Activated naive CD8-positive, alpha-beta T cell treated with anti-CD3 and anti-CD28 coated beads, Interleukin-2, amount 50 U/mL, for 16 hours (primary cell): ENCODE measurements around the gene RPL22.

ENCODE experiments used
- DNase-seq: peaks from one replicate; pipeline ENCODE4 v3.0.0-alpha.2; 2020; ENCODE audit warnings: low read depth, low spot score

RPL22 gene

DNA sequence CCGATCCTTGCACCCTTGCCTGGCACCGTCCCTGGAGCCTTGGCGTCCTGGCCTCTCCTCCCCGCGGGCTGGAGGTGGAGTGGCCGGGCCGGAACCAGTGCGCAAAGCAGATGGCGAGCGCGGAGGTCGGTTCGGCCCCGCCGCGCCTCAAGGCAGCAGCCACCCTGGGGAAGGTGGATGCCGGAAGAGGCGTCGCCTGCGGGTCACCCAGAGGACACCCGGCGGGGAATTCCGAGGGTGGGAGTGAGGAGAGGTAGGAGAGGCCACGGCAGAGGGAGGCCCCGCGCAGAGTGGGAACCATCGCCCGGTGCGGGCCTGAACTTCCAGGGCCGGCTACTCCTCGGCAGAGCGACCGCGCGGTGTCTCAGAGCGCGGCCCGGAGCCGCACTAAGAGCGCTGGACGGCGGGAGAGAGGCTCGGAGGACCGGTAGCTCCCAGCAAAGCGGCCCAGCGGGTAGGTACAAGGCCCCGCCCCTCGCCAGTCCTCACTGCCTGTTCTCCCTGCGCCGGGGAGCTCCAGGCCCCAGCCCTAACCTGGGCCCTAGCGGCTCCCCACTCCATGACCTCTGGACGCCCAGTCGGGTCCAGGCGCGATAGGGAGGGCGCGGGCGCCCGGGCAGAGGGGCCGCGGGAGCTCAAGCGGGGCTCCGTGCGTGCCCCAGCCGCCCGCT, 6.6 kb upstream of the RPL22 start, which contains the start of gene RNF207:
Gene RNF207 (plus strand): TSS at position 271 of the 671 bp plus-strand sequence. CDS start 417 bp downstream, outside the sequence.
- no peak for DNase-seq

DNA sequence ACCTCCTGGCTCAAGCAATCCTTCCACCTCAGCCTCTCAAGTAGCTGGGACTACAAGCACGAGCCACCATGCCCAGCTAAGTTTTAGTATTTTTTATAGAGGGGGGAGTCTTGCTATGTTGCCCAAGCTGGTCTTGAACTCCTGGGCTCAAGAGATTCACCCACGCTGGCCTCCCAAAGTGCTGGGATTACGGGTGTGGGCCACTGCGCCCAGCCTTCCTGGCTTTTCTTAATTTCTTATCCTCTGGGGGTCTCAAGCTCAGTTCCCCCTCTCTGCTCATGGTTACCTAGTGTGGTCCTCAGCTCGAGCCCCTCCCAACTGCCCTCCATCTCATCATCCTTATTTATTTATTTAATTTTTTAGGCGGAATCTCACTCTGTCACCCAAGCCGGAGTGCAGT, 2.9 kb upstream of the RPL22 start:
- DNase-seq: no peak

DNA sequence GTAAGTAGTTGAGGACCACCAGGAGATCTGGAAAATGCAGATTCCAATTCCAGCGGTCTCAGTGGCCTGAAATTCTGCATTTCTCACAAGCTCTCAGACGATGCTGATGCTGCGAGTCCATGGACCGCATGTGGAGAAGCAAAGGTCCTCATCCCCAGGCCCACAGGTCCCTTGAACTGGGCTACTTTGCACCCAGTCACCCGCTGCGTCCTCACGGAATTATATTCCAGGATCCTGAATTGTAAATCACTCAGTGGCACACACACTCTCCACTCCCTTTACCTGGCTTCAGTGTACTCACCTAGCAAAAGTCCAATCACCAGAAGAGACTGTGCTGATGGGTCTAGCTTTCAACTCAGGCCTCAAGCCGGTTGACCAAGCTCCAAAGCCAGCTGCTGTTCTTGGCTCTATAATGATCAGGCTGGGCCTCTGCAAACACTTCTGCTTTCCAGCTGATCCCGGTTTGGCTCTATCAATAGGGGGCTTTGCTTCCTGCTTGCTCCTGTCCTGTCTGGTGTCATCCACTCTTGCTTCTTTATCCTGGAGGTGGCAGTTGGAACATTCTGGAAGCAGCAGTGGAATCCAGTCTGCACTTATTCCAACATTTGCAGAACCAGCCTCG, 904 bp upstream of the RPL22 start:
- no peak for DNase-seq

DNA sequence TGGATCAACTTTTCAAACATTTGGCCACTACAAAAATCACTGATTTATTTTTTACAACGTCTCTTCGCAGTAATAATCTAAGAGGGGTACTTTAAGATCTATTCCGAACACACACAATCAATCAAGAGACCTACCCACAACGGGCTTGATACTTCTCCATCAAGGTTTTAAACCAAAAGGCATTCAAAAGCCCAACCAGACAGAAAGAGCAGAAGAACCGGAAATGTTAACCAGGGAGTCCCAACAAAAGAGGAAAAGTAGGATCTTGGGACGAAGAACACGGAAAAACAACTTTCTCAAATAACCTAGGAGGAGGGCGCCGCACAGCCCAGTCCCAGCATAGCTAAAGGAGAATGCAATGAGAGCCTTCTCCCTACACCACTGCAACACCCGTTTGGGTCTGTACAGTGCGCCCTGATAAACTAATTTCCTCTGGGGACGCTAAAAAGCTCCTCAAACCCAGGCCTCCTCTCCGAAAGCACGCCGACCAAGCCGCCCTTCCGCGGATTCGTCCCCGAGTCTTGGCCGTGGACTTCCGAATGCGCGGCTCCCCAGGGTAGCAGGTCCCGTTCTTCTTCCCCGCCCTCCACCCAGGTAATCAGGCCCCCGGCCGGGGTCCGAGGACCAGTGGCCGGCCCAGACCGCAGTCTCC, 623 bp downstream of the RPL22 start:
- no peak for DNase-seq

DNA sequence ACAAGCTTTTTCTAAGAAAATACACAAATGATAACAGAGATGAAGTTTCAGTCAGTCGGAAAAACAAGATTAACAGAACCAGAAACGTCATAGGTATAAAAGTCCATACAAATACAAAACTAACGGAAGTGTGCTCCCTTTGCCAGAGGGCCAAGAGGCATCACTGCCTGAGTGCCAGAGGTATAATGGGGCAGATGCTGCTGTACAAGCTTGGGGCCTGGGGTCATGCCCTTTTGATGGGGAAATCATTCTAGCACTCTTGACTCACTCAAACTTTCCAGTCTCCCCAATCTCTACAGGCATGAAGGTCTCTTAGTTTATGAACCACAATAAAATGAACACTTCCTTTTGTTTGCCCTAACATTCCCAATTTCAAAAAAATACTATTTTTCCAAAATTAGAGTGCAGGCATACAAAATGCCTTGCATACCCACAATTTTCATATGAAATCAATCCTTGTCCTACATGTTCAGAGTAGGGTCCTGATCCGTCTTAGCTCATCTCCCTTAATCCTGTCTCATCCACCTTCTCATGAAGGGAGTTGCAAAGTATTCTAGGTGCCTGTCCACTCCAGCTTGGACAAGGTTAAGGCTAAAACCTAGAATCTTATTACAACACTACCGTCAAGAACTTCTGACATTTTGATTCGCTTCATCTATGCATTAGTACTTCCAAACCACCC, 1.5 kb downstream of the RPL22 start:
- DNase-seq: no peak

DNA sequence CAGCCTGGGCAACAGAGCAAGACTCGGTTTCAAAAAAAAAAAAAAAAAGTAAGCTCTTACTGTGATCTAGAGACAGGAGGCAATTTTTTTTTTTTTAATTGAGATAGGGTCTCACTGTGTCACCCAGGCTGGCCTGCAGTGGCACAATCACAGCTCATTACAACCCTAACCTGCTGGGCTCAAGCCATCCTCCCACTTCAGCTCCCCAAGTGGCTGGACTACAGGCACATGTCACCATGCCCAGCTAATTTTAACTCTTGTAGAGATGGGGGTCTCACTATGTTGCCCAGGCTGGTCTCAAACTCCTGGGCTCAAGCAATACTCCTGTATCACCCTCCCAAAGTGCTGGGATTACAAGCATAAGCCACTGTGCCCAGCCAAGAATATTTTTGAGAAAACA, 7.4 kb downstream of the RPL22 start:
- no peak for DNase-seq

DNA sequence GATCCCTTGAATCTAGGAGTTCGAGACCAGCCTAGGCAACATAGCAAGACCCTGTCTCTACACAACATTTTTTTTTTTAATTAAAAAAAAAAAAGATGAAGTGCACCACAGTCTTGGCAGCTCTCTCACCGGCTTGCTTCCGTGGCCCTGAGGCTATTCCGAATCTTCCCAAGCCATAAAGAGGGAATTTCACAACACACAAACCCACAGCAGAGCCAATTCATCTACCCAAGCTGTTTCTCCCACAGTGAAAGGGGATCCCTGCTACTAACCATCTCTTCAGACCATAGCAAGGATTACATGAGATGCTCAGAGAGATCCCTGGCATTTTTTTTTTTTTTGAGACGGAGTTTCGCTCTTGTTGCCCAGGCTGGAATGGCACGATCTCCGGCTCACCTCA, 10.9 kb downstream of the RPL22 start:
- no peak for DNase-seq

DNA sequence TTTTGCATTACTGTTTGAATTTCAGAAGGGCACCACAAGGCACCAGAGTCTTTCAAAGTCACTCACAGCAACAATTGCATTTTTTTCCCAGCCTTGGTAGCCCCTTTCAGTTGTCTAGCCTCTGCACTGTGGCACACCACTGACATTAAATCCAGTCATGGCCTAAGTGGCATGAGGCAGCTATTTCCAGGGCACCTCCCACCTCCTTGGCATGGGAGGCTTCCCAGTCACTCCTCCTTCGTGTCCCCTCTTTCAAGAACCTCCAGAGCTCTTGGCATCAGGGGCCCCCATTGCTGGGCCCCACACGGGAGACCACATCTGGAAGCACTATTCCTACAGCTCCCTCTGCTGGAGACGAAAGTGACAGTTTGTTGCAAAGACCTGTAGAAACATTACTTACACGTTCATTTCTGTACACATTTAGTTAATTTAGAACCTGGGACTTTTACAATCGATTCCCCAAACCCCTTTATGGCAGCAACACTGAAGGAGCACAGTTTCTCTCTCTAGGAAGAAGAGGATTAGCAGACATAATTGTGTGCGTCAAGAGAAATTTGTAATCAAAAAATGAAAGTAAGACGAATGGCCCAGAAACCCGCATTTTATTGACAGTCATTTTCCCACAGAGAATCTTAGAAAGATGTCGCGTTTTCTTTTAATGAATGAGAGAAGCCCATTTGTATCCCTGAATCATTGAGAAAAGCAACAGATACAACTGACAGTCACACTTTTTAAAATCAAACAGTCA, 13.6 kb downstream of the RPL22 start:
- no peak for DNase-seq

DNA sequence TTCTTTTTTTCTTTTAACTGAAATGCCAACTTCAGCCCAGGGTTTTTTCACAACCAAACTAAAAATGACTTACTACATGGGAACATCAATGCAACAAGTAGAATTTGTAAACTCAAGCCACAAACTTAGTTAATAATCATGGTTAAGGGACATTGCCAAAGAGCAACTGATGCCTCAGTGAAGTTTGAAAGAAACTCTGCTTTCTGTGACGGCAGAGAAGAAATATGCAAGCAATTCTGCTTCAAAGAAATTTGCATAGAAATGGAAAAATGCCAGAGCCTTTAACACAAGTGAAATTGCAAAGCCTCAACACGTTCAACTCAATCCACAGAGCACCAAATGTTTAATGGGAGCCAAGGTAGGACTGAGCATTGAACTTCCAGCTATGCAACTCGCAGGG, 14.2 kb downstream of the RPL22 start:
- DNase-seq: no peak

DNA sequence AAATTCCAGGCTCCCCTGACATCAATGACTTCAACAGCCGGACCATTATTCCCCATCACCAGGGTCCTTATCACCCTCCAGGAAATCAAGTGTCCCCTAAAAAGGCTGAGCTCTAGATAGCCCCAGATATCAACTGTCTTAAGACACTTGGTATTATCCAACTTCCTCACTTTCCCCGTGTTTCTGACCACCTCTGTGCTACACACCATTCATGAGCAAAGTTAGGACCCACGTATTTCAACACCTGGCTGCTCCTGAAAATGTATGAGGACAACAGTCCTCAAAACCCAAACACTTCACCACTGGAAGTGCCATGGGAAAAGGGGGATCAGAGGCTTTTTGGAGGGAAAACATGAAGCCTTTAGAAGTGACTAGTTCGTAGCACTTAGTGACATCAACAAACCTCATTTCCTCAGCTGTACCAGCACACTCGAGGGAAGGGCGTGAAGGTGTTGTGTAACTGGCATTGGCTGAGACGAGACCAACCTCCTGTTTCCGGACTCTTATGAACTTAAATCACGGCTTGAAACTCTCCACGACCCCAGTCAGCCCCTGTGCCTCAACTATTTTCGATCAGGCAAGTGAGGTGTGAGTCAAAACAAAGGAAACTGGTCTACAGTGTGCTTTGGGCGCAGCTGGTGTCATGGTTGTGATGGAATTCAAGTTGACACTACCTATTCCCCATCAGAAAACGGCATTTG, 15.2 kb downstream of the RPL22 start:
- DNase-seq: no peak

DNA sequence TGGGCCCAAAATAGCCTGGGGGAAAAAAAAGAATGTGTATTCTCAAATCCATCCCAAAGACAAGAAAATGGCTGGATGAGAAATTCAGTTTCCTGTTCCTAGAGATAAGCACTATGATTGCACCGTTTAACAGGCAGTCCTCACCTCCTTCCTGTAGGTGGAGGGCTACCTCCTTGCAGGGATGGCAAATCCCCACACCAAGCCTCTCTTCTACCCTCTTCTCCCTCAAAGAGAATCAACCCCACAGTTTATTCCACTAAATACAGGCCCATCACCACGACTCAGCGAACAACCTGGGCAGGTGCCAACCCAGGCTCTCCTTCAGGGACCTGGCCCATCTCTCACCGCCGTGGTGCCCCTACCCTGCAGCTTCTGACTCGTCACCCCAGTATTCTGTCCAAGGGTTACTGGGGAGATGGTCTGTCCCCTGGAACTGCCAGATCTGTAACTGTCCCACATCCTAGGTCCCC, 15.8 kb downstream of the RPL22 start:
- no peak for DNase-seq

DNA sequence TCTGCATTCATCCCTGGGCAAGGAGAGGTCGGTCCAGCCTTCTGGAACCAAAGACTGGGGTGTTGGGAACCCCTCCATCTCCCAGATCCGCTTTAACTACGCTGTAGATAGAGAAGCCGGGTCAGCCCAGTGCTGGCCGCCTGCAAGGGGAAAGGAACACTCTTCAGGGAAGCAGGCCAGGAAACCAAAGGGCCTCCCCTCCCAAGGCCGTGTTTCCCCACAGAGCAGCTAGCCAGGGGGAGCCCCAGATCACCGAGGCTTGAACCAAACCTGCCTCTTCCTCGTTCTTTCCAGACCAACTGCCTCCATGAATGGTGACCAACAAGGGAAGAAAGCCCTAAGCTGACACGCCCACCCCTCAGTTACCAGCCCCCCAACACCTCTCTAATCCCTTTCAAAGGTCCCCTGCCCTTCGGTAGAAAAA, 18.0 kb downstream of the RPL22 start:
- DNase-seq: no peak

DNA sequence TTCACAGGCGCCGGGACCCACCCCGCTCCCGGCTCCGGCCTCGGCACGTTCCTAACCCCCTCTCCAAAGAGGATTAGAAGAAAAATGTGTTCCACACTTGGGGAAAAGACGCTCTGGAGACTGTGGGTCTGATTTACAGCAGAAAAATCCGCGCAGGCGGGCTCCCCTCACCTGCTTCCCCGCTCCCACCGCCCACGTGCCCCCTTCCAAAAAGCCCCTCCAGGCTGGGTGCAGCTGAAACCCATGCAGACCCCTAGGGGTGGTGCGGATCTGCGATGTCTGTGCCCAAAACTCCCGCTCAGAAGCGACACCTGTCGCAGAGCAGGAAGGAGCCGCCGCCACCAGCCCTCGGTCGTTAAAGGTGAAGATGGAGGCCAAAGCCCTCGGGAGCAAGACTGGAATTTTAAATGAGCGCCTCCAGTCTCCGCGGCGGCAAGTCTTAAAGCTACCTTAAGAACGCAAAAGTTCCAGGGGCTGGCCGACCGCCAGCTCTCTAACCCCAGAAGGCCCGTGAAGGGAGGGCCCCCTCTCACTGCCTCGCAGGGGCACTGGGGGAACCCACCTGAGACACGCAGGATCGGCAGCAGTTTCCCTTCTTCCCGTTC, 18.6 kb downstream of the RPL22 start:
- DNase-seq: no peak

DNA sequence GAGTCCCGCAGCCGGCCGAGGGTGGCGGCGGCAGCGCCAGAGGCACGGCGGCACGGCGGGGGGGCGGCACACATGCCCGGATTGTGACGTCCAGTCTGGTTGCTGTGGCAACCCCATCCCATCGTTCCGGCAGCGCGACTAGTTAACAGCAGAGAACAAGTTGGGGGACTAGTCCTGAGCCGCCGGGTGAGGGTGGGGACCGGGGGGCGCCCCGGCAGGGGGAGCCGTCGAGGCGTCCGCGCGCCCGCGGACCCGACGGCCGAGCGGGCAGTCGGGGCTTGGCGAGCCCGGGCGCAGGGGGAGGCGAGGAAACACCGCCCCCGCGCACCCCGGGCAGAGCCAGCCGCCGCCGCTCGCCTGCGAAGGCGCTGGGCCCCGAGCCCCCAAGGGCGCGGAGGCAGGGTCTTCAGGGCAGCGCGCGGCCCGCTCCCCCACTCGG, 19.1 kb downstream of the RPL22 start, which contains the start of gene CHD5:
Gene CHD5 (minus strand): TSS at position 54 of the 439 bp plus-strand sequence. CDS start 298 bp downstream, outside the sequence.
- no peak for DNase-seq

DNA sequence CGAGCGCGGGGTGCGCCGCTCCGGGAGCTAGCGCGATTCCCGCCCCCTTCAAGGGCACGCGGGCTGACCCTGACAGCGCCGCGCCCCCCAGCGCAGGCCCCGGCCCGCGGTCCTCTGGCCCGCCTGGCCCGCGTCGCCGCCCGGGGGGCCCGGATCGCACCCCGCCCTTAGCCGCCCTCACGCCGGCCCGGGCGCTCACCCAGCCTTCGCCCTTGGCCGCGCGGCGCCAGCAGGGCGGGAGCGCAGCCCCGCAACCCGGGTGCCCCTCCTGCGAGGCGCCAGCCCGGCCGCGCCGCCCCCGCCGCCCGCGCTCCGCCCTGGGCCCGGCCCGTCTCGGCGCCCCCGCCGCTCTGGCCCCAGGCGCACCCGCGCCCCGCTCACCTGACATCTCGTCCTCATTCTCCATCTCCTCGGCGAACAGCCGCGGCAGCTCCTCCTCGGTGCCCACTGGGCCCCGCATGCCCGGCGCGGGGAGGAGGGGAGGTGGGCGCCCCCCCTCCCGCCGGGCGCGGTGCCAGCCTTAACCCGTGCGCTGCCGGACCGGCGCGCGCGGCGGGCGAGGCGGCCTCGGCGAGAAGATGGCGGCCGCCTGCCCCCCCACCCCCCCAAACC, 19.7 kb downstream of the RPL22 start:
- DNase-seq: no peak

DNA sequence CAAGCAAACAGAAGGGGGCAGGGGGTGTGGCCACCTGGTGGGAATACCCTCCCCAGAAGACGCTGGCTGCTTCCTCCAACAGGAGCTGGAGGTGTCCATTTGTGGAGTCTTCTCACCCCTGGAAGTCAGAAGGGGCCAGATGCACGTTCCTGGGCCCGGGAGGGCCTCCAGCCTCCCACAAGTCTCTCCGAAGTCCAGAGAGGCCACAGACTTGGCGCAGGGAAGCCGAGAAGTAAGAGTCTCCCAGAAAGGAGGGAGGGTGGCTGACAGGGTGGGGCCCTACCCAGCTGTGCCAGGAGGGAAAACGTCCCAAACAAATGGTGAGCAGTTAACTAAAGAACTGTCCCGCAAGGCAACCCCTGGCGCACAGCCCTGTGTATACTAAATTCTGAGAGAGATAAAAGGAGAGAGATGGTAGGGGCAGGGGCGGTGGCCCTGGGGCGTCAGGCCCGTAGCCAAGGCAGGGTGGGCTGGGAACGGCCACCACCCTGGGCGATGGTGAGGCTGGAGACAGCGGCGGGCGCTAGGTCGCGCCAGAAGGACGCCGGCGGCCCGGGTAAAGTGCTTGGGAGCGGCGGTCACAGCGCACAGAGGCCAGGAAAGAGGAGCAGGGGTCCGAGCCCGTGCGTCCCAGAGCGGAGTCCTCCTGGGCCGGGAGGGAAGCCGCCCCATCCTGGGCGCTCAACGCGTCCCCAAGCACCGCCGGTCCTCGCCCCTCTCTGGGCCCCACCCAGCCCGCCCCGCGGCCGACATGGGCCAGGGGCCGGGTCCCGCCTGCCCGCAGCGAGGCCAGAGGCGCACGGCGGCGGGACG, 20.4 kb downstream of the RPL22 start:
- DNase-seq: no peak

DNA sequence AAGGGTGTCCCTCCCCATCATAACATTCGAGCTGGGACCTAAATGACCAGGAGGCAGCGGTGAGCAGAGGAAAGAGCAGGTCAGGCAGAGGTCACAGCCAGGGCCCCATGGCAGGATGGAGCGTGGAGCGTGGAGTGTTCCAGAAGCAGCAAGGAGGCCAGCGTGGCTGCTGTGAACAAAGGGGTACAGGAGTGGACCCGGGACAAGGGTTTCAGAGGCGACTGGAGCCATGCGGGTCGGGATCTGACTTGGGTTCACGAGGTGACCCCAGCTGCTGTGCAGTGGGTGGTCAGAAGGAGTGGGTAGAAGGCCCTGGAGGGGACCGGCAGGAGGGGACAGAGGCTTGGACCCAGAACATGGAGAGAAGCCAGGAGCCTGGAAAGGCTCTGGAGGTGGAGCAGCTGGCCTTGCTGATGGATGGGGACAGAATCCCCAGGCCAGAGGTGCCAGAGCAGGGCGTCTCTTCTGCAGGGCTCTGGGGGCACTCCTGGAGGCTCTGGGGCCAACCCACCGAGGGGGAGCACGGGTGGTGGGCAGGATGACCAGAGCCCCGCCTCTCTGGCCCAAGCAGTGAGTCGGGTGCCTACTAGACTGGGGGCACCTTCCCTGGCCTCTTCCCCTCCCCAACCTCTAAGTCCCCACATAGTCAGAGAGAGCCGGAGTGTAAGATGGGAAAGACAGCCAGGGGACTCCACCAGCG, 21.6 kb downstream of the RPL22 start:
- DNase-seq: no peak

DNA sequence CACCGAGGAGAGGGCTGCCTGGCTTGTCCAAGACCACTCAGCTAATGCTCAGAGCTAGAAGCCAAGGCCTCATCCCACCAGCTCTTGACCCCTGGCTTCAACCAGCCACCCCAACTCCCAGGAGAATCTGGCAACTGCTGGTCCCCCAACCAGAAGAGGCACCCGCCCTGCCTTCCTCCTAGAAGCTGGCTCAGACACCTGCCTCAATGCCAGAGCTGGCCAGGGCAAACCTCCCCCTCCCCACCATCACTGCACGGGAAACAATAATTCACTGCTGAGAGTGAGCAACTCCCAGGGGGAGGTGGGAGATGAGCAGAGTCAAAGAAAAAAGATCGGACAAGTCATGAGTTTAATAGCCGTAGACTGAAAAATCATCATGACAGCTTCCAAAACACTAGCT, 22.6 kb downstream of the RPL22 start:
- no peak for DNase-seq
